GM21423 (cell line): ENCODE data around the gene GRAMD1B.
A peak's percentile ranks its signal among the peaks of the same experiment; 100 is the strongest.

ENCODE experiments used
- ATAC-seq: cut with Tn5 transposase; IDR thresholded peaks from one replicate; pipeline ENCODE4 v1.9.1; 2021; ENCODE audit warnings: mild to moderate bottlenecking, moderate library complexity; ENCODE audit not compliant: unreplicated experiment

Gene GRAMD1B

DNA sequence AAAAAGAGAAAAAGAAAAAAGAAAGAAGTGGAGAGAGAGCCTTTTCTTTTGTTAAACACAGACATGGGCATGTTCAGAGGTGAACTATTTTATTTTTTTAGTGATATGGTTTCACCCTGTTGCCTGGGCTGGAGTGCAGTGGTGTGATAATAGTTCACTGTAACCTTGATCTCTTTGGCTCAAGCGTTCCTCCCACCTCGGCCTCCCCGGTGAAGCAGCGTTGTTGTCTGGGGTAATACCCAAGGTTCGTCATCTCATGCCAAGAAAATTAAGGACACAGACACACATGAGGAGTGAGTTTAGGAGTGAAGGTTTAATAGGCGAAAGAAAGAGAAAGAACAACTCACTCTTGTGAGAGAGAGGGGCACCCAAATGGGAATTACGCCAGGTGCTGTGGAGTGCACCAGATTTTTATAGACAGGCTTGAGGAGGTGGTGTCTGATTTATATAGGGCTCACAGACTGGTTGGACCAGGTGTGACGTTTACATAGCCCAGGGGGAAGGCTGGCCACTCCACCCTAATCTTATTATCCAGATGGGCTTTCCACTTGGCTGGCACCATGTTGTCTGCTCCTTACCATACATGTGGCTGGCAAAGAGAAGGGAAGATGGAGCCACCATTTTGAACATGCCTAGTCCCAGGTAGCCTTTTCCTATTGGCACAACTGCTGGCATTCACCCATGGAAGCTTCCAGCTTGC is 42.3 kb downstream of the GRAMD1B start:
- no peak for ATAC-seq

DNA sequence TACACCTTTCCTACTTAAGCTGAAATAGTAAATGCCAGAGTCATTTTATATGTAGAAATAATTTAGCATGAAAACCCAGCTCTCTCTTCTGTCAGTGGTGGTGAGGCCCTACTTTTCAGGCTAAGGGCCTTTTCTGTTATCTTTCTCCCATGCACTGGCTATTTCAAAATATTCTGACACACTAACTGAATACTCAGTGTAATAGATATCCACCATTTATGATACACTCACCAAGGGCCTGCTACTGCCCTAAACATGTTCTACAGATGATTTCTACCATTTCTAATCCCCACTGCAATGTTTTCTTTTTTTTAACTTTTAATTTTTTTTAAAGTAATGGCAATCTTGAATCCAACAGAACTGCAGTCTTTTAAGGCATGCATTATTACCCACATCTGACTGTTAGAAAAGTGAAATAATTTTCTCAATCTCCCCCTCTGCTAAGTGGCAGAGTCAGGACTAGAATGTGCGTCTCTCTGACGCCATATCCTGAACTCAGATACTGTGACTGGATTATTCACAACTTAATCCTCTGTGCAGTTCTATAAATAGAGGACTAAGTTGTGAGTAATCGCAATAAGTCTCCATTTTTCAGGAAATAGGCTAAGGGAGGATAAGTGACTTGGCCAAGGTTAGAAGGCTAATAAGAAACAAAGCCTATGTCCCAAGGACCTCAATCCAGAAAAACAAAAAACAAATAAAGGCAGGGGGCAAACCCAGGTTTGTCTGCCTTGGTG is 44.0 kb downstream of the GRAMD1B start:
- ATAC-seq, result no peak

DNA sequence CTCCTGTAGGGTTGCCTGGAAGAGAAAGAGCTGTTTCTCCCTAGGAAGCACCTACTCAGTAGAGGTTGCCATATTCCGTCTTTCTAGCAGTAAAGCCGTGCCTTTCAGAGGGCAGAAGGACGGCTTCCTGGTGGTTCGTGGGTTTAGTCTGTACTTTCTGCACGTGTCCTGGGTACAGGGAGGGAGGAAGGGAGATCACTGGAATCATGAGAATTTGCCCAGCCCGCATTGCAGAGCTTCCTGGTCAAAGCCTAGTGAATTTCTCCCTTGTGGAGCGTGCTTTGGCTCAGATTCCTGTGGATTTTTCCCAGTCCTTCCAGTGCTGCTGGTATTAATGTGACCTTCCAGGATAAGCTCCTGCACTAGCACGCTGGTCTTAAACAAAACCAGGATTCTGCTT is 44.9 kb downstream of the GRAMD1B start:
- ATAC-seq, result no peak

DNA sequence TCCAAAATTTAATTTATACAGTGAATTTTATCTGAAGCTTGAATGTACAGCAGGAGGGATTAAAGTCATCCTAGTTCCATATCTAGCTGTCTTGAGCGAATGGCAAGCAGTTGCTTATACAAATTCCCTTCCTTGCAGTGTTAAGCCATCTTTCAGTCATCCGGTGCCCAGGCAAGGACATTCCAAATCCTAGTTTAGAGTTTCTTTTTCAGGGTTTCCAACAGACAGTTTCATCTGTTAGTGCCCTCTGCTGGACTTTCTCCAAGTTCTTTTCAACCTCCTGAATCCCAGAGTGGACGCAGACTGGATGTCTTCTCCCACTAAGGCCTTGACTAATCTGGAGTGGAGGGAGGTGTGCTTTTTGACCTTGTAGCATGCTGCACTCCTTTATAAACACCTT is 45.4 kb downstream of the GRAMD1B start:
- no peak for ATAC-seq

- no peak for ATAC-seq
Observed at GRCh38 chr11:123477205-123477907, 47.3 kb downstream of the GRAMD1B start.

DNA sequence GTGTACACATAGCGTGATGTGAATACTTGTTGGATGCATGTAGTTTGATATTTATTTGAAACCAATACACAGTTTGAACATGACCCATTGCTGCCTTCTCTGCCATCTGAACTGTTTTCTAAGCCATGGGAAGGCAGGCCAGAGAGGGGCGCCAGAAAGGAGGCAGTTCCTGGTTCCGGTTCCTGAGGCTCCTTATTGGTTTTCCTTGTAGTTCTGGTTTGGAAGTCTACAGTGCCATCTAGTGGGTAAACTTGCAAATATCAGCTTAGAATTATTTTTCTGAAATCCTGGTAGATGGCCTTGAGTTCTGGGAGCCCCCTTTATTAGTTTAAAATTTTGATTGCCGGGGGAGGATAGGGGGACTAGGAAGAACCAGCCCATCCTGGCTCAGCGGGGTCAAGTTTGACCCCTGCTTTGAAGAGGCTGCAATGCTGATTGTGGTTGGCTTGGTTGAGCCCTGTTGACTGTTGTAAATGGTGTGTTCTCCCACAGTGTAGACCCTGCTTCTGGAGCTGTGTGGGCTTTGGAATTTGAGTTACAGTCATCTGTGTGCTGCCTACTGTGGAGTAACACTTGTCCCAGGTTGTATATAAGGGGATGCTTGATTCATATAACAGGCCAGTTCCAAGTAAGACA is 48.4 kb downstream of the GRAMD1B start:
- no peak for ATAC-seq

GRCh38 chr11:123479048-123479837 is 49.2 kb downstream of the GRAMD1B start:
- peak; percentile 80 for ATAC-seq

- peak; percentile 29 for ATAC-seq
Observed at GRCh38 chr11:123480290-123480815, 50.3 kb downstream of the GRAMD1B start.

GRCh38 chr11:123480882-123481281 is 50.8 kb downstream of the GRAMD1B start:
- no peak for ATAC-seq

DNA sequence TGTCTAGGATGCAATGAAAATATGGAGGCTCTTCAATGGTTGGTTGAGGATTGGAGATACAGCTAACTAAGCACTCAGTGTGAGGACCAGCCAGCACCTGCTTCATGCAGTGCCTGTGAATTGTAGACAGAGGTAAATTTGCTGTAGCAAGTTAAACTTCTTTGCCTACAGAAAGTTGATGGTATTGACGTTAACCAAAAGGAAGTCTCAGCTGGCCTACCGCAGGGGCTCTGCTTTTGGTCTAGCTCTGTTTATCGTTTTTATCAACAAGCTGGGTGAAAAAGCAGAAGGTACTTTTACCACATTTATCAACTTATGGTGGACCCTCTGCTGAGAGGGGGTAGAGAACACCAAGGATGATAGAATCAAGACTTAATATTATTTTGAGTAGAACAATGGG is 51.6 kb downstream of the GRAMD1B start:
- no peak for ATAC-seq

DNA sequence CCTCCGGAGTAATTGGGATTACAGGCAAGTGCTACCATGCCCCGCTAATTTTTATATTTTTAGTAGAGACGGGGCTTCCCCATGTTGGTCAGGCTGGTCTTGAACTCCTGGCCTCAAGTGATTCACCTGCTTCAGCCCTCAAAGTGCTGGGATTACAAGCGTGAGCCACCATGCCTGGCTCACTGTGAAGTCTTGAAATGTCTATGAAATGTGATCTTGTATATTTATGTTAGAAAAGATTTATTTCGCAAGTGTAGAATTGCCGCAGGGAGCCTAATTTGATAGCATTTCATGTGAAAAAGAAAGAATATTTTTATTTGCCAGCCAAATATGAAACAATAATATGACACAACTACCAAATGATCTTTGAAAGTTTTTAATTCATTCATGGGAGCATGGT is 52.1 kb downstream of the GRAMD1B start:
- no peak for ATAC-seq

GRCh38 chr11:123483058-123483457 is 53.0 kb downstream of the GRAMD1B start:
- ATAC-seq, result no peak

- no peak for ATAC-seq
Observed at GRCh38 chr11:123483466-123483865, 53.4 kb downstream of the GRAMD1B start.

- peak; percentile 32 for ATAC-seq
Observed at GRCh38 chr11:123484448-123484847, 54.4 kb downstream of the GRAMD1B start.

GRCh38 chr11:123487157-123487744 is 57.2 kb downstream of the GRAMD1B start:
- ATAC-seq, result no peak

GRCh38 chr11:123490527-123490926 is 60.5 kb downstream of the GRAMD1B start:
- no peak for ATAC-seq

GRCh38 chr11:123491241-123491640 is 61.2 kb downstream of the GRAMD1B start:
- no peak for ATAC-seq

GRCh38 chr11:123493349-123494063 is 63.4 kb downstream of the GRAMD1B start:
- no peak for ATAC-seq
